HG02798 (cell line): ENCODE data around the gene DAB2IP.

Experiments used
- ATAC-seq: cut with Tn5 transposase; IDR thresholded peaks from one replicate; pipeline ENCODE4 v1.9.1; 2021; ENCODE audit warnings: mild to moderate bottlenecking; ENCODE audit not compliant: unreplicated experiment, poor library complexity

DAB2IP gene

DNA sequence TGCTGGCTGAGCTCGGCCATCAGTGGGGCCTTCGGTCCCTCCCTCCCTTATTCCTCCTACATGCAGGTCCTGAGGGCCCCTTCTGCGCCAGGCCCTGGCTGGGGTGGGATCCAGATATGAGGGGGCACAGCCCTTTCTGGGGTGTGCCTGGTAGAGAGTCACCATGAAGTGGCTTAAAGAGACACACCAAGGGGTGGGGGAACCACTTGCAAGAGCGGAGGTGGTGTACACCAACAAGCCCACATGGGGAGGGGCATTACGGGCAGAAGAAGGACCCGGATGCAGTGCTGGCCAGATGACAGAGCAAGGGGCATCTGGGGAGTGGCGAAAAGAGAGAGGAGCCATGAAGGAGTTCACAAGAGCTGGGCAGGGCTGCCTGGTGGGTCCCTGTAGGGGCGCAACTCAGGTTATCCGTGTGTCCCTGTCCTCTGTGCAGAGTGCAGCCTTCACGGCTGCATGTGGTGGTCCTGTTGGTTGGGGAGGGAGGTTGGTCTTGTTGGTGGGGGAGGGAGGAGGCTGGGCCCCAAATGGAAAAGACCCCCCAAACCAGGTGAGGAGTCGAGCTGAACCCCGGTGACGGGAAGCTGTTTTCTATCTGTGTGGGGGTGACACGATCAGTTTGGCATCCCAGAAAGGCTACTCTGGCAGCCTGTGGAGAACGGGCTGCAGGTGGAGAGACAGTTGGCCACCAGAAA is 158.1 kb downstream of the DAB2IP start:
- no peak for ATAC-seq

DNA sequence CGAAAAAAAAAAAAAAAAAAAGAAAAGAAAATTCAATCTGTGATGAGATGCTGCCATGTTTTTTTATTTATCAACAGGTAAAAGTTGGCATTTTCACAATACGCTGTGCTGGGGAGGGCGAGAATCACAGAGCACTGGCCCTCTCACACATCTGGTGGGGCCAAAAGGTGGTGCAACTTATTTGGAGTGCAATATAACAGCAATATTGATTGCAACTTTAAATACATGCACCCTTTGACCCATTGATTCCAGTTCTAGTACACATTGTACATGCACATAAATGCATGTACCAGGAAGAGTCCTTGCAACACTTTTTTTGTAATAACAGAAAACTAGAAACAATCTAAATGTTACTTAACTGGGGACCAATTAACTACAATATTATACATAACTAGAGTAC is 159.1 kb downstream of the DAB2IP start:
- ATAC-seq: no peak

- ATAC-seq: no peak
Observed at GRCh38 chr9:121811140-121811539, 159.7 kb downstream of the DAB2IP start.

GRCh38 chr9:121811751-121812150 is 160.3 kb downstream of the DAB2IP start:
- no peak for ATAC-seq

DNA sequence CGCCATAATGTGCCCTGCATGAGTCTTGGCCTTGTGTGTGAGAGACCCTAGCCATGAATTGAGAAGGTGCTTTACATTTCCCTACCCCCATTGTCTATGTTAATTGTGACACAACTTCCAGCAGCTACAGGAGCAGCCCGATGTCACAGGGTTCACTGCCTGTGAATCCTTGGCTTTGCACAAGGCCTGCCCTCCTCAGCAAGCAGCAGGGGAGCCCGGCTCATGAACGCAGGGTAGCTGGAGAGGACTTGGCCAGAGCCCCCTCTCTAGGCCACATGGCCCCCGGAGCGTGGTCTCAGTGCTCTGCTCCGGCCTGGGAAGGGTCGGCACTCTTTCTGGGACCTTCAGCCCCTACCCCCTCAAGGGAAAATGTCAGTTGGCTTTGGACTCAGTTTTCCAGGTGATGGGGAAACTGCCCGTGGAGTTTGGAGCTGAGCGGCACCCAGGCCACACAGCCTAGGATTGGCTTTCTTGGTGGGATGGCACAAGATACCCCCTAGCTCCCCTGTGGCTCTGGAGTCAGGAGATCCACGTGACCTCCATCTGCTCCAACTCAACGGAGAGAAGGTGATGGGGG is 160.8 kb downstream of the DAB2IP start:
- ATAC-seq: no peak

DNA sequence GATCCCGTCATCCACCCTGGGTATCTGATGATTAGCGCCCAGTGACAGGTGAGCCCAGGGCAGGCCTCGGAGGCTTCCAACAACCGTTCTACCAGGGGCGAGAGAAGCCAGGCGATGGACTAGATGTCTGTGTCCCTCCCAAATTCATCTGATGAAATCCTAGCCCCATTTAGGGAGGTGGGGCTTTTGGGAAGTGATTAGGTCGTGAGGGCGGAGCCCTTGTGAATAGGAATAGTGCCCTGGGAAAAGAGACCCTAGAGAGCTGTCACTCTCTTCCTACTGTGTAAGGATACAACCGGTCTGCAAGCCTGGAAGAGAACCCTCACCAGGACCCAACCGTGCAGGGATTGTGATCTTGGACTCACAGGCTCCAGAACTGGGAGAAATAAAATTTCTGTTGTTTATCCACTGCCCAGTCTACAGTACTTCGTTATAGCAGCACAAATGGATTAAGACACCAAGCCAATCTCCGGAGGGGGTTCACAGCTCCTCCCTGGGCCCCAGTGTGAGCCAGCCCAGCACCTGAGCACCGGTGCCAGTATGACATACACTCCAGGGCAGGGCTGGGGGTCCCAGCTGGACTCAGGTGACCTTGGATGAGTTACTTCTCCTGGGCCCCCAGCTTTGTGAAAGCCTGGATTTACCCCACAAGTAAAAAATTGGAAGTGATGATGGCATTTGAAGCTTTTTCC is 162.2 kb downstream of the DAB2IP start:
- ATAC-seq: no peak

DNA sequence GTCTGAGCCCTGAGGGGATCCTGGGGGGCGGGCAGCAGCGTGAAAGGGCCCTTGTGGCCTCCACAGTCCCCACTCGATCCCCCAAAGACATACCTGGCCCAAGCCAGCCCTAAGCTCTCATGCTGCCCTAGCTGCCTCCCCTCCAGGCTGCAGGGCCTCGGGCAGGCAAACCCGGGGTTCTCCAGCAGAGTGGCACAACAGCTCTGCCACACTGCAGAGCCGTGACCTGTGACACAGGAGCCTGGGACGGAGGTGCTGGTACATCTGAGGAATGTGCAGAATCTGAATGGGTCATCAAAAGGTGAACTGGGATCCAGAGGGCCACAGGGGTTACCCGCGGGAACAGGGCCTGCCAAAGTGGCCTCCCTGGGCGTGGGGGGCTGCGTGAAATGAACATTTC is 163.2 kb downstream of the DAB2IP start:
- no peak for ATAC-seq

DNA sequence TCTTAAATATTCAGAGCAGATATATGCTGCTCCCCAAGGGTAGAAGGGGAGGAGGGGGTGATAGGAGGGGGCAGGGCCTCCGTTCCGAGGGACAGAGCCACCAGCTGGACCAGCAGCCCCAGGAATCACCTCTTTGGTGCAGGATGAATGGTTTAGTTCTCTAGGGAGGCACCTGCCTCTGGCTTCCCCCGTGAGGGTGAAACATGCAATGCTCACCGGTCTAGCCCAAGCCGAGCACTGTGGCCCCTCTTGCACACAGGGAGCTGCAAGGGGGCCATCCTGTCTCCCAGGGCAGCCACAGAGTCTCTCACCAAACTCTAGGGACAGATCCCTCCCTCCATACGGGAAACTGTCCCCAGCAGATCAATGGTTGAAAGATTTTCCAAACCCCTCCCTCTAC is 163.7 kb downstream of the DAB2IP start:
- ATAC-seq: no peak

DNA sequence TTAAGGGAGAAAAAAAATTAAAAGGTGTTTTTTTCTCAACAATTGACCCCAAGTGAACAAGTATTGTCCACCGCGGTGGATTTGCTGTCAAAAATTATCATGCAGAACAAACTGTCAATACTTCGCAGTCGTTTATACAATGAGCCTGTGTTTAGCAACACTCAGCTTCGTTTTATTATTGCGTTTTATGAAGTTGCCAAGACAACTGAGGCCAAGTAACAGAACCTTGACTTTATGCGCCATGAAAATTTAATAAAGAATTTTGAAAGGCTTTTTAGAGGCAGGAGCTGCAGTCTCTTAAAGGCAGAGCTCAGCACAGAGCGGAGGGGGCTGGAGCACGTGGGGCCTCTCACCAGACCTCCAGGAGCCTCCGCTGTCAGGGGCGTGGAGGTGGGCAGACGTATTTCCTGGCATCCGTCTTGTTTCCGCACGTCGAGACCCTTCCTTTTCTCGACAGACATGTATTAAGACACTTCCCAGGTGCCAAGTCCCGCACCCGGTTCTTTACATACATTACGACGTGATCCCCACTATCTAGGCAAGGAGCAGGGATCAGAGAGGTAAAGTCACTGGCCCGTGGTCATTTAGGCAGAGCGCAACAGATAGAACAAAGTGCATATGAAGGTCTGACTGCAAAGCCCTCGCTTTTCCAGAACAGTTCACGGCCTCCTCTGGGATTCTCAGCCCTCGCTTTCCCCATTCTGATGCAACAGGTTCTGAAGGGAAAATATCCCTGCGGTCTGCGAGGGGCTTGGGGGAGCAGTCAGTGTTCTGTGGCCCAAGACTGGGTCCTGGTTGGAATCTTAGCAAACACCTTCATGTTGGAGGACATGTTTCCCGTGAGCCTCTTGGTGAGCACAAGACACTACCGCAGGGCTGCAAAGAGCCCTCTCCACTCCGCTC is 164.4 kb downstream of the DAB2IP start:
- ATAC-seq: no peak

- ATAC-seq: no peak
Observed at GRCh38 chr9:121816449-121816817, 165.0 kb downstream of the DAB2IP start.

- ATAC-seq: no peak
Observed at GRCh38 chr9:121816845-121817450, 165.5 kb downstream of the DAB2IP start.

DNA sequence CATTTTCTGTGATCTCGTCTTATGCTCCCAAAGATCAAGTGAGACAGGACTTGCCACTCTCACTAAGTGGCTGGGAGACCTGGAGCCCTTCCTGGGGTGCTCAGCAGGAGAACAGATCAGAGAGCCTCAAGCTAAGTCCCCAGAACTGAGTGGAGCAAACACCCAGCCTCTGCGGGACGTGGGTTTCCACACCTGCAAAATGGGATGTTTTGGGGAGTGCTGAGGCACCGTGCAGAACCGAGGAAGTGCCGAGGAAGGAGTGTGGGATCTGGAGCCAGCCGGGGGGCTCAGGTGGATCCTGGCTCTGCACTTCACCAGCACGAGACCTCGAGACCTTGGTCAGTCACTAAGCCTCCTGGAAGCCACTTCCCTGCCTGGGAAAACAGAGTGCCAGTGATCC is 166.0 kb downstream of the DAB2IP start:
- no peak for ATAC-seq

DNA sequence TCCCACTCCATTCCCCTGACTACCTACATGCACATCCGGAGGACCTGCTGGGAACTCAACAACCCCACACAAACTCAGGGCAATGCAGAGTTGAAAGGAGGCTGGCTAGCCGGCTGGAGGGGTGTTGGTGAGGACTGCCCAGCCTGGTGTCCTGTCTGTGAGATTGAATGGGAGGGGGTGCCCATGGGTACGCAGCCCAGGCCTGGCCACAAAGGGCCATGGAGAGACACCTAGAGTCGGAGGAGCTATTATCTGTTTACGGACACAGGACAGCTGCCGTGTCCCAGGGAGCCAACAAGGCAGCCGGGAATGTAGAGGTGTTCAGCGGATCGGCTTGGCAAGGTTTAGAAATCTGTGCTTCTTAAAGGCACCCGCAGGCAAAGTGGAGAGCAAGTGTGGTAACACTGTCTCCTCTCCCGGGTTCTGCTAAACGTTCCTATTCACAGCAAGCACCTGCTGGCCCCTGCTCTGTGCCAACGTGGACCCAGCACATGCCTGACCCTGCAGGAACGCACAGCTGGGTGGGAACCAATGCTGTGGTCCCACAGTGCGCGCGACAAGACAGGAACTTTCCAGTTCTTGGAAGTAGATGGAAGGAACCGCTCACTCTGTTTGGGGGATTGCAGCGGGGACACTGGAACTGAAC is 166.7 kb downstream of the DAB2IP start:
- ATAC-seq: no peak

GRCh38 chr9:121818841-121819427 is 167.5 kb downstream of the DAB2IP start:
- no peak for ATAC-seq

- no peak for ATAC-seq
Observed at GRCh38 chr9:121819428-121820231, 168.2 kb downstream of the DAB2IP start.

GRCh38 chr9:121820286-121821005 is 169.0 kb downstream of the DAB2IP start:
- ATAC-seq: no peak

- no peak for ATAC-seq
Observed at GRCh38 chr9:121821326-121821725, 169.9 kb downstream of the DAB2IP start.
